MM.1S (cell line): ENCODE measurements around the gene RBMS2.

Experiments
- DNase-seq: peaks from one replicate; pipeline ENCODE4 v3.0.0-alpha.2; 2015
- H2AFZ ChIP-seq: fragments of 300-600 bp; sonication (generic); 2 replicates; pipeline ENCODE4 v1.6.0; 2016; ENCODE audit warnings: antibody characterized with exemption, low read length
- H3F3A ChIP-seq: fragments of 300-600 bp; sonication (generic); 2 replicates; pipeline ENCODE4 v1.6.1; 2016; ENCODE audit warnings: mild to moderate bottlenecking, antibody characterized with exemption, low read length, moderate library complexity, mixed read lengths; ENCODE audit not compliant: insufficient read depth
- H3K27ac ChIP-seq: fragments of 300-600 bp; sonication (generic); 2 replicates; pipeline ENCODE4 v1.5.1; 2016; ENCODE audit warnings: mild to moderate bottlenecking, low read length
- H3K27me3 ChIP-seq: fragments of 300-600 bp; sonication (generic); replicated peaks from 2 replicates; pipeline ENCODE4 v1.6.0; 2016; ENCODE audit warnings: low read length; ENCODE audit not compliant: insufficient read depth
- H3K36me3 ChIP-seq: fragments of 300-600 bp; sonication (generic); replicated peaks from 2 replicates; pipeline ENCODE4 v1.6.1; 2016; ENCODE audit warnings: mild to moderate bottlenecking, low read length, mixed read lengths; ENCODE audit not compliant: insufficient read depth
- H3K4me1 ChIP-seq: fragments of 300-600 bp; sonication (generic); 2 replicates; pipeline ENCODE4 v1.6.1; 2016; ENCODE audit warnings: low read length, mixed read lengths
- H3K4me2 ChIP-seq: fragments of 300-600 bp; sonication (generic); 2 replicates; pipeline ENCODE4 v1.6.0; 2016; ENCODE audit warnings: low read depth, low read length
- H3K4me3 ChIP-seq: fragments of 300-600 bp; sonication (generic); 2 replicates; pipeline ENCODE4 v1.5.1; 2016; ENCODE audit warnings: low read length, mixed read lengths
- H3K79me2 ChIP-seq: fragments of 300-600 bp; sonication (generic); 2 replicates; pipeline ENCODE4 v1.6.1; 2016; ENCODE audit warnings: mixed run types, low read length, mixed read lengths
- H3K9ac ChIP-seq: fragments of 300-600 bp; sonication (generic); 2 replicates; pipeline ENCODE4 v1.6.1; 2016; ENCODE audit warnings: low read length, mixed read lengths
- H3K9me2 ChIP-seq: fragments of 300-600 bp; sonication (generic); replicated peaks from 2 replicates; pipeline ENCODE4 v1.6.1; 2016; ENCODE audit warnings: mild to moderate bottlenecking, low read length, mixed read lengths; ENCODE audit not compliant: insufficient read depth
- H3K9me3 ChIP-seq: fragments of 300-600 bp; sonication (generic); replicated peaks from 2 replicates; pipeline ENCODE4 v1.6.1; 2016; ENCODE audit warnings: mild to moderate bottlenecking, low read length, mixed read lengths; ENCODE audit not compliant: insufficient read depth
- H4K20me1 ChIP-seq: fragments of 300-600 bp; sonication (generic); 2 replicates; pipeline ENCODE4 v1.6.1; 2016; ENCODE audit warnings: mild to moderate bottlenecking, low read length, moderate library complexity, mixed read lengths; ENCODE audit not compliant: insufficient read depth
- CTCF ChIP-seq: fragments of 300-600 bp; sonication (generic); IDR thresholded peaks from 2 replicates; pipeline ENCODE4 v1.5.1; 2016; ENCODE audit warnings: antibody characterized with exemption, low read length, mixed read lengths
- EZH2 ChIP-seq: fragments of 300-600 bp; sonication (generic); optimal IDR thresholded peaks from 2 replicates; pipeline ENCODE3; 2017; ENCODE audit warnings: low read depth, mild to moderate bottlenecking, antibody characterized with exemption, low read length, mixed read lengths
- EZH2phosphoT487 ChIP-seq: fragments of 300-600 bp; sonication (generic); IDR thresholded peaks from 2 replicates; pipeline ENCODE4 v1.6.1; 2018; ENCODE audit warnings: antibody characterized with exemption, low read length

RBMS2 gene

DNA sequence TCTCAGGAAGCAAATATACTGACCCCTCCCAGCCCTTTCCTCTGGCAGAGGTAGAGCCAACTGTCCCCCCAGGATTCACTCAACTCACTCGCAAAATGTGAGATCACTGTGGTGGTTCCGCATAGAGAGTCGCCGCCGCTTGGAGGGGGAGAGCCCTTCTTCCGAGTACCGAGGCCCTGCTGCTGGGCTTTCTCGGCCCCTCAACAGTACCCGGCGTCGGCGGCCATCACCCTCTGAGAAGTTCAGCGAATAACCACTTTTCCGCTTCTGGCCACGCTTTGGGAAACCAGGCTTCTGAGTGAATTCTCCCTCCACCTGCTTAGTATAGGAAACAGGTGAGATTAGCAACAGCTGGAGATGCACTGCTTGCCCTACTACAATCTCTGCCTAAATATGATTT, 77.4 kb downstream of the RBMS2 start:
- Histone ChIP-seq H3K27me3 (no peaks in the 10 kb centered on the region), H3K27ac (no peak overlapping the region), H3K4me3 (no peak overlapping the region), H3K79me2 (no peaks in the 10 kb centered on the region), H3K4me1 (no peaks in the 10 kb centered on the region), H3K4me2 (no peak overlapping the region), H4K20me1 (no peaks in the 10 kb centered on the region), H3K9ac (no peak overlapping the region), H2AFZ (no peak overlapping the region), H3K9me2 (no peaks in the 10 kb centered on the region), H3K9me3 (no peaks in the 10 kb centered on the region), H3K36me3 (peaks cover 28% of the 10 kb centered on the region), H3F3A (0 out of 2 replicates have a peak, but pooled peaks cover 8% of the 10 kb centered on the region)
- DNase-seq: no peak
- TF ChIP-seq CTCF (no peak), EZH2 (no peak), EZH2phosphoT487 (no peak)

GRCh38 chr12:56599797-56600196, 78.2 kb downstream of the RBMS2 start:
- H3K36me3 ChIP-seq: peaks cover 32% of the 10 kb centered on the region
- no peaks in the 10 kb centered on the region for H4K20me1 ChIP-seq
- no peak for TF ChIP-seq EZH2
- TF ChIP-seq CTCF: no peak
- H3F3A ChIP-seq: 0 out of 2 replicates have a peak, but pooled peaks cover 8% of the 10 kb centered on the region
- no peaks in the 10 kb centered on the region for H3K4me1 ChIP-seq
- H3K27me3 ChIP-seq: no peaks in the 10 kb centered on the region
- H3K9ac ChIP-seq: no peak overlapping the region
- no peaks in the 10 kb centered on the region for H3K79me2 ChIP-seq
- H3K27ac ChIP-seq: no peak overlapping the region
- H3K9me2 ChIP-seq: no peaks in the 10 kb centered on the region
- DNase-seq: no peak
- H2AFZ ChIP-seq: no peak overlapping the region
- no peak overlapping the region for H3K4me3 ChIP-seq
- H3K4me2 ChIP-seq: no peak overlapping the region
- no peaks in the 10 kb centered on the region for H3K9me3 ChIP-seq

GRCh38 chr12:56600753-56601152, 79.1 kb downstream of the RBMS2 start:
- H3F3A ChIP-seq: 0 out of 2 replicates have a peak, but pooled peaks cover 8% of the 10 kb centered on the region
- H4K20me1 ChIP-seq: no peaks in the 10 kb centered on the region
- no peak overlapping the region for H3K4me2 ChIP-seq
- no peak overlapping the region for H3K9ac ChIP-seq
- H3K27me3 ChIP-seq: no peaks in the 10 kb centered on the region
- H3K79me2 ChIP-seq: no peaks in the 10 kb centered on the region
- H3K27ac ChIP-seq: no peak overlapping the region
- H3K4me3 ChIP-seq: no peak overlapping the region
- no peaks in the 10 kb centered on the region for H3K9me2 ChIP-seq
- TF ChIP-seq CTCF: no peak
- no peak for TF ChIP-seq EZH2phosphoT487
- no peak for TF ChIP-seq EZH2
- H3K9me3 ChIP-seq: no peaks in the 10 kb centered on the region
- no peak for DNase-seq
- peaks cover 32% of the 10 kb centered on the region for H3K36me3 ChIP-seq
- no peaks in the 10 kb centered on the region for H3K4me1 ChIP-seq
- H2AFZ ChIP-seq: no peak overlapping the region

GRCh38 chr12:56601503-56601902, 79.9 kb downstream of the RBMS2 start:
- Histone ChIP-seq H3K27me3 (no peaks in the 10 kb centered on the region), H3F3A (0 out of 2 replicates have a peak, but pooled peaks cover under 1% of the 10 kb centered on the region), H2AFZ (no peak overlapping the region), H4K20me1 (no peaks in the 10 kb centered on the region), H3K27ac (no peak overlapping the region), H3K9me3 (no peaks in the 10 kb centered on the region), H3K36me3 (peaks cover 32% of the 10 kb centered on the region), H3K4me1 (no peaks in the 10 kb centered on the region), H3K9ac (no peak overlapping the region), H3K79me2 (no peaks in the 10 kb centered on the region), H3K4me2 (no peak overlapping the region), H3K9me2 (no peaks in the 10 kb centered on the region), H3K4me3 (no peak overlapping the region)
- no peak for DNase-seq
- TF ChIP-seq CTCF (peak; percentile 26), EZH2 (no peak)
